ENCODE results near the gene S100B.
"Not testable (repeated sequence)": the region's sequence is repeated elsewhere in the genome, so short reads cannot be mapped to it uniquely, and the experiment has no call there.

The S100B gene

DNA sequence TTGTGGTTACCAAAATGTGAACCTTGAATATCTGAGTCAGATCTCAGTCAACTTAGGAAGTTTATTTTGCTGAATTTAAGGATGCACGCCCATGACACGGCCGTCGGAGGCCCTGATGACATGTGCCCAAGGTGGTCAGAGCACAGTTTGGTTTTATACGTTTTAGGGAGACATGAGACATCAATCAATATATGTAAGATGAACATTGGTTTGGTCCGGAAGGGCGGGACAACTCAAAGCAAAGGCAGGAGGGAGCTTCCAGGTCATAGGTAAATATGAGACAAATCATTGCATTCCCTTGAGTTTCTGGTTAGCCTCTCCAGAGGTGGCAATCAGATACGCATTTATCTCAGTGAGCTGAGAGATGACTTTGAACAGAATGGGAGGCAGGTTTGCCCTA is 29.5 kb upstream of the S100B start:
- H2BK5ac ChIP-seq (ENCODE audit: low read length): no peak overlapping the region
- no peak overlapping the region for H3K4me3 ChIP-seq (ENCODE audit: low read length)
- H2AK5ac ChIP-seq (ENCODE audit: low read length): no peak overlapping the region
- H3K4me1 ChIP-seq (ENCODE audit: control insufficient read depth, low read depth, low read length): no peaks in the 10 kb centered on the region
- no peak for DNase-seq
- H2BK15ac ChIP-seq (replicated peaks; ENCODE audit: low read depth): no peak overlapping the region
- no peak overlapping the region for H4K5ac ChIP-seq (ENCODE audit: low read length)
- no peak overlapping the region for H3K27ac ChIP-seq (ENCODE audit: low read depth, low read length)
- H3K18ac ChIP-seq (ENCODE audit: low read length): no peak overlapping the region
- H3K79me1 ChIP-seq (ENCODE audit: low read length): peaks cover 9% of the 10 kb centered on the region
- no CpG with 5 or more reads among the region's 8 CpGs for WGBS (ENCODE audit: extremely low coverage, insufficient coverage, low lambda C conversion rate)
- no peak overlapping the region for H3K56ac ChIP-seq (ENCODE audit: low read length)
- H3K36me3 ChIP-seq (ENCODE audit: control insufficient read depth, insufficient read depth, low read length): no peaks in the 10 kb centered on the region
- H3K9ac ChIP-seq (ENCODE audit: low read length): peak overlapping the region; percentile 77
- no peak overlapping the region for H3K23ac ChIP-seq (ENCODE audit: low read length)
- no peaks in the 10 kb centered on the region for H3K27me3 ChIP-seq (ENCODE audit: insufficient read depth, low read length, poor library complexity)
- H3K79me2 ChIP-seq (ENCODE audit: control insufficient read depth, insufficient read depth, low read length): peaks cover 5% of the 10 kb centered on the region
- H2BK120ac ChIP-seq (ENCODE audit: low read depth, low read length): peak overlapping the region; percentile 39
- H4K8ac ChIP-seq (ENCODE audit: low read depth, low read length): peak overlapping the region; percentile 96
- no peak overlapping the region for H3K4ac ChIP-seq (ENCODE audit: low read depth, low read length)
- no peak overlapping the region for H3K4me2 ChIP-seq (ENCODE audit: low read length)

DNA sequence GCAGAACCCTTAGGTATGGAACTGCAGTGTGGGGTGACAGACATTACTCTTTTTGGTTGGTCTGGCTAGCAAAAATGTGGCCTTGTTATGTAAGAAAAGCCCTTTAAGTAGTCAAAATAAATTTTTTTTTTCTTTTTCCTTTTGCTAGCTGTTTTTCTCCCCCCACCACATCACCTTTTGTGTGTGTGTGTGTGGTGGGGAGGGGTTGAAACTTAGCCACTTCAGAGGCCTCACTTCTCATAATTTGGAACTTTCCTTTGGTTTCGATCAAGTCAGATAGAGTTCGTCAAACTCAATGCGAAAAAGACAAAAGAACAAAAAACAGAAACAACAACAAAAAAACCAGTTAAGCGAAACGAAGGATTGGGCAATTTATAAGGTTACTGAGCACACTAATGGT is 28.7 kb upstream of the S100B start:
- Histone ChIP-seq H3K27ac (ENCODE audit: low read depth, low read length) (no peak overlapping the region), H3K4me1 (ENCODE audit: control insufficient read depth, low read depth, low read length) (no peaks in the 10 kb centered on the region), H3K36me3 (ENCODE audit: control insufficient read depth, insufficient read depth, low read length) (no peaks in the 10 kb centered on the region), H3K4me2 (ENCODE audit: low read length) (no peak overlapping the region), H2AK5ac (ENCODE audit: low read length) (no peak overlapping the region), H3K56ac (ENCODE audit: low read length) (peak overlapping the region; percentile 12), H4K5ac (ENCODE audit: low read length) (no peak overlapping the region), H3K79me2 (ENCODE audit: control insufficient read depth, insufficient read depth, low read length) (peaks cover 5% of the 10 kb centered on the region), H3K27me3 (ENCODE audit: insufficient read depth, low read length, poor library complexity) (no peaks in the 10 kb centered on the region), H2BK120ac (ENCODE audit: low read depth, low read length) (no peak overlapping the region), H2BK15ac (replicated peaks; ENCODE audit: low read depth) (no peak overlapping the region), H3K9ac (ENCODE audit: low read length) (no peak overlapping the region), H3K23ac (ENCODE audit: low read length) (no peak overlapping the region), H4K8ac (ENCODE audit: low read depth, low read length) (no peak overlapping the region), H2BK5ac (ENCODE audit: low read length) (no peak overlapping the region), H3K4ac (ENCODE audit: low read depth, low read length) (no peak overlapping the region), H3K4me3 (ENCODE audit: low read length) (no peak overlapping the region), H3K18ac (ENCODE audit: low read length) (no peak overlapping the region), H3K79me1 (ENCODE audit: low read length) (peaks cover 9% of the 10 kb centered on the region)
- no peak for DNase-seq
- WGBS (ENCODE audit: extremely low coverage, insufficient coverage, low lambda C conversion rate): no CpG with 5 or more reads among the region's 5 CpGs

DNA sequence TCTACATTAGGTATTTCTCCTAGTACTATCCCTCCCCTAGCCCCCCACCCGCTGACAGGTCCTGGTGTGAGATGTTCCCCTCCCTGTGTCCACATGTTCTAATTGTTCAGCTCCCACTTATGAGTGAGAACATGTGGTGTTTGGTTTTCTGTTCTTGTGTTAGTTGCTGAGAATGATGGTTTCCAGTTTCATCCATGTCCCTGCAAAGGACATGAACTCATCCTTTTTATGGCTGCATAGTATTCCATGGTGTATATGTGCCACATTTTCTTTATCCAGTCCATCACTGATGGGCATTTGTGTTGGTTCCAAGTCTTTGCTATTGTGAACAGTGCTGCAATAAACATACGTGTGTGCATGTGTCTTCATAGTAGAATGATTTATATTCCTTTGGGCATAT is 26.0 kb upstream of the S100B start:
- not testable (repeated sequence) for H3K79me2 ChIP-seq (ENCODE audit: control insufficient read depth, insufficient read depth, low read length); H3K27me3 ChIP-seq (ENCODE audit: insufficient read depth, low read length, poor library complexity); H4K5ac ChIP-seq (ENCODE audit: low read length); H3K23ac ChIP-seq (ENCODE audit: low read length); H3K56ac ChIP-seq (ENCODE audit: low read length); H3K4me3 ChIP-seq (ENCODE audit: low read length); H3K4me2 ChIP-seq (ENCODE audit: low read length); H3K4me1 ChIP-seq (ENCODE audit: control insufficient read depth, low read depth, low read length); H3K9ac ChIP-seq (ENCODE audit: low read length); DNase-seq; H2AK5ac ChIP-seq (ENCODE audit: low read length); H2BK15ac ChIP-seq (replicated peaks; ENCODE audit: low read depth); H3K18ac ChIP-seq (ENCODE audit: low read length); H3K36me3 ChIP-seq (ENCODE audit: control insufficient read depth, insufficient read depth, low read length); H2BK5ac ChIP-seq (ENCODE audit: low read length); H3K4ac ChIP-seq (ENCODE audit: low read depth, low read length); H2BK120ac ChIP-seq (ENCODE audit: low read depth, low read length); H3K79me1 ChIP-seq (ENCODE audit: low read length); H4K8ac ChIP-seq (ENCODE audit: low read depth, low read length); H3K27ac ChIP-seq (ENCODE audit: low read depth, low read length)
- WGBS (ENCODE audit: extremely low coverage, insufficient coverage, low lambda C conversion rate): no CpG with 5 or more reads among the region's 2 CpGs

DNA sequence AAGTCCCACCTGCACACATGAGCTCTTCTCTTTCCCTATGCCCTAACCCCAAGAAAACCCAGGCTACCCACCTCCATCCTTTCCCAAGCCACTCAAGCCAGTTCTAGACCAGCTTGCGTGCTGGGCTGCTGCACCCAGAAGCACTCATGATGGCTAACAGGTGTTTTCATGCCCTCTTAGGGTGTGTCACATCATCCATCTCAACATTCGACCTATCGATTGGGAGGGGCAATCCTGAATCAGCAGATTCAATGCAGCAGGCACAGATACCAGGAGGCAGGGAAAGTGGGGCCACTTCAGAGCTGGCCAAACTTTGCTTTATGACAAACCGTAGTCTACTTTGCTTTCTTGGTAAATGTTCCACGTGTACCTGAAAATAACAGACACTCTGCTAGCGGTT is 24.0 kb upstream of the S100B start:
- no peak overlapping the region for H3K23ac ChIP-seq (ENCODE audit: low read length)
- H3K79me1 ChIP-seq (ENCODE audit: low read length): no peaks in the 10 kb centered on the region
- no peak overlapping the region for H3K18ac ChIP-seq (ENCODE audit: low read length)
- H3K56ac ChIP-seq (ENCODE audit: low read length): no peak overlapping the region
- H3K27ac ChIP-seq (ENCODE audit: low read depth, low read length): no peak overlapping the region
- no peak overlapping the region for H3K9ac ChIP-seq (ENCODE audit: low read length)
- H2BK120ac ChIP-seq (ENCODE audit: low read depth, low read length): no peak overlapping the region
- no peaks in the 10 kb centered on the region for H3K36me3 ChIP-seq (ENCODE audit: control insufficient read depth, insufficient read depth, low read length)
- no CpG with 5 or more reads among the region's 6 CpGs for WGBS (ENCODE audit: extremely low coverage, insufficient coverage, low lambda C conversion rate)
- H3K27me3 ChIP-seq (ENCODE audit: insufficient read depth, low read length, poor library complexity): no peaks in the 10 kb centered on the region
- H3K4ac ChIP-seq (ENCODE audit: low read depth, low read length): no peak overlapping the region
- H4K5ac ChIP-seq (ENCODE audit: low read length): no peak overlapping the region
- H2BK15ac ChIP-seq (replicated peaks; ENCODE audit: low read depth): no peak overlapping the region
- H3K79me2 ChIP-seq (ENCODE audit: control insufficient read depth, insufficient read depth, low read length): no peaks in the 10 kb centered on the region
- no peak overlapping the region for H3K4me2 ChIP-seq (ENCODE audit: low read length)
- DNase-seq: no peak
- no peak overlapping the region for H3K4me3 ChIP-seq (ENCODE audit: low read length)
- H2AK5ac ChIP-seq (ENCODE audit: low read length): no peak overlapping the region
- no peak overlapping the region for H2BK5ac ChIP-seq (ENCODE audit: low read length)
- no peak overlapping the region for H4K8ac ChIP-seq (ENCODE audit: low read depth, low read length)
- no peaks in the 10 kb centered on the region for H3K4me1 ChIP-seq (ENCODE audit: control insufficient read depth, low read depth, low read length)

DNA sequence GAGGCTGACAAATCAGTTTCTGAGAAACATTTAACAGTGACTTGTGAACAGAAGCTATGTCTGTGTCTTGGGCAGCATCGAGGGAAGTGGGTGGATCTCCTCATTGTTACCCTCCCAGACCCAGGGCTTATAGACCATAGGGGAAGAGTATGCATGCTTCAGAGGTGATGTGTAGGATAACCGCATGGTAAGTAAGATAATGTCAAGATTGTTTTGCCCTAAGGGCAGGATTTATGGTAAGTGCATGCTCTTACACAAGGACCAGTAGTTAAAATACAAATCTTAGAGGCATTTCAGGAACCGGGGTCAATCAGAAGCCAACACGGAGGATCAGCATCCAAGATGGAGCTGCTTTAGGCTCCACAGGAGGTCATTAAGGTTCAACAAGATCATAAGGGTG is 22.8 kb upstream of the S100B start:
- Histone ChIP-seq H3K23ac (ENCODE audit: low read length) (no peak overlapping the region), H2BK15ac (replicated peaks; ENCODE audit: low read depth) (no peak overlapping the region), H4K5ac (ENCODE audit: low read length) (no peak overlapping the region), H2BK5ac (ENCODE audit: low read length) (no peak overlapping the region), H3K4me3 (ENCODE audit: low read length) (no peak overlapping the region), H3K79me2 (ENCODE audit: control insufficient read depth, insufficient read depth, low read length) (no peaks in the 10 kb centered on the region), H3K4me1 (ENCODE audit: control insufficient read depth, low read depth, low read length) (no peaks in the 10 kb centered on the region), H3K27ac (ENCODE audit: low read depth, low read length) (no peak overlapping the region), H3K56ac (ENCODE audit: low read length) (no peak overlapping the region), H3K9ac (ENCODE audit: low read length) (no peak overlapping the region), H3K4me2 (ENCODE audit: low read length) (no peak overlapping the region), H3K4ac (ENCODE audit: low read depth, low read length) (no peak overlapping the region), H4K8ac (ENCODE audit: low read depth, low read length) (no peak overlapping the region), H3K27me3 (ENCODE audit: insufficient read depth, low read length, poor library complexity) (no peaks in the 10 kb centered on the region), H3K18ac (ENCODE audit: low read length) (no peak overlapping the region), H2BK120ac (ENCODE audit: low read depth, low read length) (no peak overlapping the region), H3K36me3 (ENCODE audit: control insufficient read depth, insufficient read depth, low read length) (no peaks in the 10 kb centered on the region), H3K79me1 (ENCODE audit: low read length) (no peaks in the 10 kb centered on the region), H2AK5ac (ENCODE audit: low read length) (no peak overlapping the region)
- DNase-seq: peak; percentile 57
- no CpG with 5 or more reads among the region's 4 CpGs for WGBS (ENCODE audit: extremely low coverage, insufficient coverage, low lambda C conversion rate)

DNA sequence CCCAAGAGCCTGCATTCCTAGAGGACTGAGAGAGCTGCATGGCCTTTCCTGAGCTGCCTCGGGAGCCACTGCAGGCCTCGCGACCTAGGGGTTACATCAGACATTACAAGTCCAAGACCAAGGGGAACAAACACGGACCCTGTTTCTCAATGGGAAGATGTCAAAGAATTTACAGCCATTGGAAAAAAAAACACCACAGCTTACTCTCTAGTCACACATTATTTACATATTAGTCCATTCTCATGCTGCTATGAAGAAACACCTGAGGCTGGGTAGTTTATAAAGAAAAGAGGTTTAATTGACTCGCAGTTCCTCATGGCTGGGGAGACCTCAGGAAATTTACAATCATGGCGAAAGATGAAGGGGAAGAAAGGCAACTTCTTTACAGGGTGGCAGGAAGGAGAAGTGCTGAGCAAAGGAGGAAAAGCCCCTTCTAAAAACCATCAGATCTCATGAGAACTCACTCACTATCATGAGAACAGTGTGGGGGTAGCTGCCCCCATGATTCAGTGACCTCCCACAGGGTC is 22.2 kb upstream of the S100B start:
- no peak overlapping the region for H3K4me2 ChIP-seq (ENCODE audit: low read length)
- DNase-seq: no peak
- H3K27me3 ChIP-seq (ENCODE audit: insufficient read depth, low read length, poor library complexity): no peaks in the 10 kb centered on the region
- H3K4me1 ChIP-seq (ENCODE audit: control insufficient read depth, low read depth, low read length): no peaks in the 10 kb centered on the region
- no peak overlapping the region for H3K4ac ChIP-seq (ENCODE audit: low read depth, low read length)
- H2BK5ac ChIP-seq (ENCODE audit: low read length): no peak overlapping the region
- no peak overlapping the region for H3K56ac ChIP-seq (ENCODE audit: low read length)
- H2AK5ac ChIP-seq (ENCODE audit: low read length): no peak overlapping the region
- H3K18ac ChIP-seq (ENCODE audit: low read length): no peak overlapping the region
- no peaks in the 10 kb centered on the region for H3K79me2 ChIP-seq (ENCODE audit: control insufficient read depth, insufficient read depth, low read length)
- no peaks in the 10 kb centered on the region for H3K79me1 ChIP-seq (ENCODE audit: low read length)
- H3K9ac ChIP-seq (ENCODE audit: low read length): no peak overlapping the region
- H3K23ac ChIP-seq (ENCODE audit: low read length): no peak overlapping the region
- no peak overlapping the region for H2BK120ac ChIP-seq (ENCODE audit: low read depth, low read length)
- no peak overlapping the region for H4K5ac ChIP-seq (ENCODE audit: low read length)
- H3K36me3 ChIP-seq (ENCODE audit: control insufficient read depth, insufficient read depth, low read length): no peaks in the 10 kb centered on the region
- no peak overlapping the region for H3K27ac ChIP-seq (ENCODE audit: low read depth, low read length)
- H3K4me3 ChIP-seq (ENCODE audit: low read length): no peak overlapping the region
- H2BK15ac ChIP-seq (replicated peaks; ENCODE audit: low read depth): no peak overlapping the region
- no peak overlapping the region for H4K8ac ChIP-seq (ENCODE audit: low read depth, low read length)
- no CpG with 5 or more reads among the region's 6 CpGs for WGBS (ENCODE audit: extremely low coverage, insufficient coverage, low lambda C conversion rate)

Data from mesendoderm (in vitro differentiated cells).